ENCODE results near the gene PIH1D1.
A peak's percentile ranks its signal among the peaks of the same experiment; 100 is the strongest.

PIH1D1 gene

GRCh38 chr19:49455773-49456172 lies 4.2 kb upstream of the PIH1D1 start:
- no peak for DNase-seq (ENCODE audit: low read depth)
- no peak overlapping the region for H3K4me3 ChIP-seq (ENCODE audit: low read depth, low read length)
- TF ChIP-seq CTCF (IDR thresholded peaks at IDR 0.05; ENCODE audit: insufficient read depth, low read depth, low read length, missing control alignments): no peak

GRCh38 chr19:49453757-49454240 lies 2.2 kb upstream of the PIH1D1 start:
- peak overlapping the region; percentile 94 for H3K4me3 ChIP-seq (ENCODE audit: low read depth, low read length)
- DNase-seq (ENCODE audit: low read depth): peak; percentile 78

GRCh38 chr19:49453013-49453756 lies 1.6 kb upstream of the PIH1D1 start, which contains the start of gene ALDH16A1:
Gene ALDH16A1 (plus strand): TSS chr19:49453225. CDS start chr19:49453332, 107 bp downstream.
- DNase-seq (ENCODE audit: low read depth): peak; percentile 99
- TF ChIP-seq CTCF (IDR thresholded peaks at IDR 0.05; ENCODE audit: insufficient read depth, low read depth, low read length, missing control alignments): no peak
- H3K4me3 ChIP-seq (ENCODE audit: low read depth, low read length): peak within 1 kb of the TSS; percentile 94

More at GRCh38 chr19:49453757-49454240, 2.2 kb upstream of the PIH1D1 start:
- no peak for TF ChIP-seq CTCF (IDR thresholded peaks at IDR 0.05; ENCODE audit: insufficient read depth, low read depth, low read length, missing control alignments)

GRCh38 chr19:49450405-49450804 lies 1.2 kb downstream of the PIH1D1 start:
- no peak for DNase-seq (ENCODE audit: low read depth)
- TF ChIP-seq CTCF (IDR thresholded peaks at IDR 0.05; ENCODE audit: insufficient read depth, low read depth, low read length, missing control alignments): no peak

GRCh38 chr19:49448432-49448786 lies 3.2 kb downstream of the PIH1D1 start:
- DNase-seq (ENCODE audit: low read depth): no peak
- no peak for TF ChIP-seq CTCF (IDR thresholded peaks at IDR 0.05; ENCODE audit: insufficient read depth, low read depth, low read length, missing control alignments)
- no peak overlapping the region for H3K4me3 ChIP-seq (ENCODE audit: low read depth, low read length)

More at GRCh38 chr19:49450405-49450804, 1.2 kb downstream of the PIH1D1 start:
- H3K4me3 ChIP-seq (ENCODE audit: low read depth, low read length): peak overlapping the region; percentile 69

GRCh38 chr19:49447485-49448431 lies 3.9 kb downstream of the PIH1D1 start:
- no peak overlapping the region for H3K4me3 ChIP-seq (ENCODE audit: low read depth, low read length)
- no peak for TF ChIP-seq CTCF (IDR thresholded peaks at IDR 0.05; ENCODE audit: insufficient read depth, low read depth, low read length, missing control alignments)
- DNase-seq (ENCODE audit: low read depth): peak; percentile 57

Data from GM12865 (cell line).